GM06990 (cell line): ENCODE measurements around the gene PRPF4.

ENCODE experiments used
- DNase-seq: peaks from one replicate; pipeline ENCODE4 v3.0.0-alpha.2; 2011; ENCODE audit not compliant: insufficient read length; ENCODE audit errors: extremely low read depth
- H3K27me3 ChIP-seq: replicated peaks from 2 replicates; pipeline ENCODE4 v1.6.0; 2011; ENCODE audit warnings: low read length; ENCODE audit not compliant: control insufficient read depth, insufficient read depth
- H3K36me3 ChIP-seq: 2 replicates; pipeline ENCODE4 v1.5.1; 2011; ENCODE audit warnings: low read length; ENCODE audit not compliant: control insufficient read depth, insufficient read depth
- H3K4me3 ChIP-seq: replicated peaks from 2 replicates; pipeline ENCODE4 v1.5.1; 2011; ENCODE audit warnings: low read depth, mild to moderate bottlenecking, control low read depth, low read length
- CTCF ChIP-seq: IDR thresholded peaks from 2 replicates; pipeline ENCODE4 v1.5.1; 2011; ENCODE audit warnings: low read length, control low read depth, mild to moderate bottlenecking, inconsistent platforms; ENCODE audit not compliant: insufficient read depth, poor library complexity, severe bottlenecking

PRPF4 gene

DNA sequence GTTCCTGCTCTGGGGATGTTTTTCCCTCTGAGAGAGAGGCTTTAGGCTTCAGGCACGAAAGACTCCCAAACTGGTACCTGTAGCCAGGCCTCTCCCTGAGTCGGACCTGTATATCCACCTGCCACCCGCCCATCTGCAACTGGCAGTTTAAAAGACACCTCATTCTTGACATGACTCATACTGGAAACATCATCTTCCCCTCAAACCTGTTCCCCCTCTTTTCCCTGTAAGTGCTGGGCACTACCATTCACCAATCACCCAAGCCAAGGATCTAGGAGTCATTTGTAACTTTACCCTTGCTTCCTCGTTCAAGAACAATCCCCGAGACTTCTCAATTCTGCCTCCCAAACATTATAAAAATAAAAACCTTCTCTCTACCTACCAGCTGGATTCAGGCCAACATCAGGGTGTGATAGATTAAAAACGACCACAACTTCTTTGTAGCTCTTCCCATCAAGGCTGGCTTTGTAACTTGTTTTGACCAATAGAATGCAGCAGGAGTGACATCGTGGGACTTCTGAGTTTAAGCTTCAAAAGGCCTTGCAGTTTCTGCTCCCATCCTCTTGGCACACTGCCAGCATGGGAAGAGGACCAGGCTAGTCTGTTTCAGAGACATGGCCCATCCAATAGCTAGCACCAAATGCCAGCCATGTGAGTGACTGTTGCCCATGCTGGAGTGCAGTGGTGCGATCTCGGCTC lies 66.4 kb downstream of the PRPF4 start:
- no peak for DNase-seq
- no peak overlapping the region for H3K4me3 ChIP-seq
- H3K36me3 ChIP-seq: no peaks in the 10 kb centered on the region
- TF ChIP-seq CTCF: no peak
- no peaks in the 10 kb centered on the region for H3K27me3 ChIP-seq
